ENCODE measurements around the gene DNAI7. TPM values are rescaled to one million over a fixed set of nuclear protein-coding genes. Genes with fewer than 3 reads are reported as not detected.

DNAI7 gene
- polyA plus RNA-seq, 2 of the 4 experiments (the other 2 are of a cell fraction): 0.36 to 0.43 TPM

GRCh38 chr12:25146686-25147085 is 48.3 kb downstream of the DNAI7 start:
- Histone ChIP-seq H3K9me3 (no peaks in the 10 kb centered on the region), H3K4me2 (no peak overlapping the region), H3K4me1 (peaks cover 1% of the 10 kb centered on the region; the same call in 2 of the 3 replicates), H3K27ac (no peak overlapping the region), H3K4me3 (no peak overlapping the region)
- ChIA-PET CTCF (interaction anchor here (0.7 to 1.7 kb wide), 2 partner anchors 8 to 28 kb away, joined by 3 to 7 read pairs; no protein-coding TSS in a partner anchor), POLR2A (no interaction called here)
- no peak for FAIRE-seq
- DNase-seq (ENCODE audit: low read depth in 1 of 2, low spot score in 1 of 2): no peak
- TF ChIP-seq POLR2A (IDR thresholded peaks at IDR 0.05; ENCODE audit: low read length) (no peak), CHD4 (IDR thresholded peaks at IDR 0.05; ENCODE audit: borderline replicate concordance) (no peak), KDM1A (IDR thresholded peaks at IDR 0.05; ENCODE audit: low read depth) (no peak), SMC3 (IDR thresholded peaks at IDR 0.05) (no peak), HMGXB4 (CRISPR knock-in tag; IDR thresholded peaks at IDR 0.05; ENCODE audit: borderline replicate concordance) (no peak), EP300 (IDR thresholded peaks at IDR 0.05) (no peak), PHF8 (IDR thresholded peaks at IDR 0.05; ENCODE audit: borderline replicate concordance, low read depth) (no peak), NPAS2 (CRISPR knock-in tag; IDR thresholded peaks at IDR 0.05; ENCODE audit: borderline replicate concordance) (no peak)
- 76% methylated on average over 1 of the region's 1 CpG for WGBS (ENCODE audit: missing lambda C conversion rate)
- ATAC-seq: no peak

GRCh38 chr12:25135531-25136154 is 59.3 kb downstream of the DNAI7 start:
- Histone ChIP-seq H3K9me3 (no peaks in the 10 kb centered on the region), H3K4me3 (no peak overlapping the region), H3K27ac (no peak overlapping the region), H3K4me2 (no peak overlapping the region), H3K4me1 (no peaks in the 10 kb centered on the region)
- FAIRE-seq (no peak), ATAC-seq (no peak; a peak in 1 of 6 replicates), DNase-seq (ENCODE audit: low read depth in 1 of 2, low spot score in 1 of 2) (no peak)
- POLR2A ChIA-PET: interaction anchor here (0.7 kb wide), 1 partner anchor 252 kb away, joined by 3 read pairs; no protein-coding TSS in a partner anchor
- CTCF ChIA-PET: interaction anchor here (0.6 to 2.3 kb wide), 6 partner anchors 16 to 177 kb away, joined by 3 to 10 read pairs (median 4); no protein-coding TSS in a partner anchor
- WGBS (ENCODE audit: missing lambda C conversion rate): 78% methylated on average over 6 of the region's 6 CpGs
- TF ChIP-seq MAFK (IDR thresholded peaks at IDR 0.05; ENCODE audit: partially characterized antibody): no peak
- TF ChIP-seq HOXB5 (CRISPR knock-in tag; IDR thresholded peaks at IDR 0.05): no peak
- no peak for TF ChIP-seq NR3C1 (IDR thresholded peaks at IDR 0.05)
- TF ChIP-seq ZFP36 (IDR thresholded peaks at IDR 0.05; ENCODE audit: borderline replicate concordance, partially characterized antibody): no peak
- no peak for TF ChIP-seq ATOH8 (CRISPR knock-in tag; IDR thresholded peaks at IDR 0.05; ENCODE audit: low read depth)
- no peak for TF ChIP-seq FOSB (CRISPR knock-in tag; IDR thresholded peaks at IDR 0.05)
- no peak for TF ChIP-seq NFE2L2 (conservative IDR thresholded peaks at IDR 0.05; ENCODE audit: low read length)
- no peak for TF ChIP-seq RCOR1 (IDR thresholded peaks at IDR 0.05; ENCODE audit: low read depth, low read length)
- no peak for TF ChIP-seq ZNF302 (CRISPR knock-in tag; IDR thresholded peaks at IDR 0.05)
- no peak for TF ChIP-seq CHD4 (IDR thresholded peaks at IDR 0.05; ENCODE audit: borderline replicate concordance)
- no peak for TF ChIP-seq POLR2A (IDR thresholded peaks at IDR 0.05; ENCODE audit: low read length)
- no peak for TF ChIP-seq ESRRA (IDR thresholded peaks at IDR 0.05; ENCODE audit: borderline replicate concordance, low read length)
- no peak for TF ChIP-seq ZSCAN20 (CRISPR knock-in tag; IDR thresholded peaks at IDR 0.05)
- no peak for TF ChIP-seq NPAS2 (CRISPR knock-in tag; IDR thresholded peaks at IDR 0.05; ENCODE audit: borderline replicate concordance)
- no peak for TF ChIP-seq GATA3 (IDR thresholded peaks at IDR 0.05; ENCODE audit: borderline replicate concordance)
- no peak for TF ChIP-seq CEBPB (IDR thresholded peaks at IDR 0.05)

- ChIA-PET CTCF (interaction anchor here (0.6 to 2.8 kb wide), 9 partner anchors 15 to 1932 kb away, joined by 3 to 28 read pairs (median 3); no protein-coding TSS in a partner anchor), POLR2A (no interaction called here)
- DNase-seq (ENCODE audit: low read depth in 1 of 2, low spot score in 1 of 2): no peak
Observed at GRCh38 chr12:25131270-25131669, 63.7 kb downstream of the DNAI7 start.

More at GRCh38 chr12:25131270-25131669, 63.7 kb downstream of the DNAI7 start:
- TF ChIP-seq HES2 (IDR thresholded peaks at IDR 0.05) (no peak), POLR2AphosphoS2 (conservative IDR thresholded peaks at IDR 0.05; ENCODE audit: low read length) (no peak), SREBF2 (IDR thresholded peaks at IDR 0.05) (no peak), ATOH8 (CRISPR knock-in tag; IDR thresholded peaks at IDR 0.05; ENCODE audit: low read depth) (no peak), POLR2A (IDR thresholded peaks at IDR 0.05; ENCODE audit: low read length) (no peak), HEYL (CRISPR knock-in tag; IDR thresholded peaks at IDR 0.05) (no peak)
- Histone ChIP-seq H3K4me2 (no peak overlapping the region), H3K27ac (no peak overlapping the region), H3K9me3 (no peaks in the 10 kb centered on the region), H3K4me3 (no peak overlapping the region), H3K4me1 (no peaks in the 10 kb centered on the region)
- WGBS (ENCODE audit: missing lambda C conversion rate): 5% methylated on average over 2 of the region's 2 CpGs
- ATAC-seq (0 out of 6 replicates have a peak, but pooled peaks of 1 of the 2 experiments have one; percentile 19), FAIRE-seq (no peak)

All from A549 (cell line).